Caki2 (cell line): Measurements from ENCODE around the gene ALDH3B1. TPM values are rescaled to one million over a fixed set of nuclear protein-coding genes. Genes with fewer than 3 reads are reported as not detected.

Experiments used
- DNase-seq: peaks from one replicate; pipeline ENCODE4 v3.0.0-alpha.2; 2015; ENCODE audit warnings: low read depth
- in situ Hi-C: cut with HindIII; loops from 2 replicates; pipeline ENCODE4 v1.10.0; 2016; ENCODE audit warnings: low sequenced_read_pairs, low pct_unique_long_range_greater_than_20kb, mixed read lengths
- total RNA-seq: library from RNA; depleted of rRNA; stranded (reverse); fragments of >200 nt; shearing (Covaris generic); gene quantifications from 2 replicates; pipeline ENCODE4 v1.2.3, GENCODE V29; 2014; ENCODE audit warnings: low replicate concordance

ALDH3B1 gene
- total RNA-seq, 1 experiment from 2014 or later: 85.5 TPM

DNA sequence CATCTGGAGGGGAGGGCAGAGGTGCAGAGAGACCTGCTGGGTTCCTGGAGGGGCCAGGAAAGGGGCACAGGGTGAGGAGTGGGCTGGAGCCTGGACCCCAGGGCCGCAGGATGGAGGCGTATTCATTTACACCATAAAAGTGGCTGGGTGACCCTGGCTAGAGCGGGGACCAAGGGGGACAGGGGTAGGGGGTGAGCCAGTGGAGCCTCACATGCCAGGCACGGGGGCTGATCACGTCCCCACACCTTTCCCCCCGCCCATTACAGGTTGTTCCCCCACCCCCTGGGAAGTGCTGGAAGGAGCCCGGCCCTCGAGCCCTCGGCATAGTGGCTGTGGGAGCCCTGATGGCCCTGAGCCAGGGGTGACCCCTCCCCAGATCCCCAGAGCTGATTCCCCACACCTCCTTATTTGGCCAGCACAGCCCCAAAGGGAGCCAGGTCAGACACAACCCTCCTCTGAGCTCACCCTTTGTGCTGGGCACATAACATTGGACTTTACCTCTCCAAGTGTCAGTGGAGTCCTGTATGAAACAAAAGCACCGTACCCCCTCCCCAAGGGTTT is 29.5 kb downstream of the ALDH3B1 start:
- in situ Hi-C loops: no loop called here

DNA sequence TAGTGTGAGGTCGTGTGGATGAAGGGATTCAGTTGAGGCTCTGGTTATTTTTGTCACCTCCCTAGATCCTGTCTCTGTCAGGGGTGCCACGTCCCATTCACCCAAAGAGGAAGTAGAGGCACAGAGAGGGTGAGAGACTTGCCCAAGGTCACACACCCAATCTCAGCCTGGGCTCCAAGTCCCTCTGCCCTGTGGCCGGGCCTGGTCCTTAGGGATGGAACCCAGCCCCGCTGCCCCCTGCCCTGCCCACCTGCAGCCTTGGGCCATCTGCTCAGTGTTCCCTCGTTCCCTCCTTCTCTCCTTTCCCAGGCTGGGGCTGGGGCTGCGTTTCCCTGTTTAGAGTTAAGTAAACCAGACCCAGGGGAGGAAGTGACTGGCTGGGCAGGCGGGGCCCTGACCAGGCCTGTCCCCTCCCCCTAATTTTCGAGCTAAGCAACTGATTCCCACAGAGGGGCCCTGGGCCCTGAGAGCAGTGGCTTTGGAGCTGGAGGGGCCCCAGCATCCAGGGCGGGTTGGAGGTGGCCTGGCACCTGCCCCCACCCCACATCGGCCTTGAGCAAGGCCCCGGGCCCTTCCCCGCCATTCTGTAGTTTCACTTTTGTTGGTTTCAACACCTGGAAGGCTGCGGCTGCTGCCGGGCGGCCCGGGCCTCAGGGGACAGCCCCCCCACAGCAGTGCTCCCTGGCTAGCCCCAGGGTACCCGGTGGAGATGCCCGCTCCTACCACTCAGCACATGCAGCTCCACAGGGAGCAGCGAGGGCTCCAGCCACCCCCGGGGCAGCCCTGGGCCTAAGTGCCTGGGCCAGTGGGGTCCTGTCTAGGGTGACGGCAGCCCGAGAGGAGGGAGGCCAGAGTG is 30.2 kb downstream of the ALDH3B1 start:
- in situ Hi-C loops: no loop called here
- DNase-seq: no peak

More for the DNA sequence above, 29.5 kb downstream of the ALDH3B1 start:
- no peak for DNase-seq

- in situ Hi-C loops: no loop called here
- no peak for DNase-seq
These were observed 30.9 kb downstream of the ALDH3B1 start for GRCh38 chr11:68040957-68041591.

DNA sequence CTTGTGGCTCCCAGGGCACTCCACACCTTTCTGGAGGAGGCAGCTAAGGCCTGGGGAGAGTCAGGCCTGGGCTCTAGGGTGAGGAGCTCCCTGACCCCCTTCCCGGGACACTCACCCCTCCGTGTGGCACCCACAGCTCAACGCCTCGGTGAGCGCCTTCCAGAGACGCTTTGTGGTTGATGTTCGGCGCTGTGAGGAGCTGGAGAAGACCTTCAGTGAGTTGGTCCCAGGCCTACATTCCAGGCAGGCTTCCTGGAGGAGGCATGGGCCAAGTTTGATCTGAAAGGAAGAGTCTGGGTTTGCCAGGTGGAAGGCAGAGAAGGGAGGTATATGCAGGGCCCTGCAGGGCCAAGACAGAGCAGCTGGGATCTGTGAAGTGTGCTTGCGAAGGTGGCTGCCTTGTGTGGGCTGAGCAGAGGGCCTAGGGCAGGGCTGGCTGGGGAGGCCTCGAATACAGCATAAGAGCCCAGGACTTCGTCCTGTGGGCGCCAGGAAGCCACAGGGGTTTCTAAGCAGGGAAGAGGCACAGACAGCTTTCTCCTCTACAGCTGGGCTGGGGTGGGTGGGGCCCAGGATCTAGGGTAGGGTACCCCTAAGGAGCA is 31.6 kb downstream of the ALDH3B1 start:
- in situ Hi-C loops: no loop called here

DNA sequence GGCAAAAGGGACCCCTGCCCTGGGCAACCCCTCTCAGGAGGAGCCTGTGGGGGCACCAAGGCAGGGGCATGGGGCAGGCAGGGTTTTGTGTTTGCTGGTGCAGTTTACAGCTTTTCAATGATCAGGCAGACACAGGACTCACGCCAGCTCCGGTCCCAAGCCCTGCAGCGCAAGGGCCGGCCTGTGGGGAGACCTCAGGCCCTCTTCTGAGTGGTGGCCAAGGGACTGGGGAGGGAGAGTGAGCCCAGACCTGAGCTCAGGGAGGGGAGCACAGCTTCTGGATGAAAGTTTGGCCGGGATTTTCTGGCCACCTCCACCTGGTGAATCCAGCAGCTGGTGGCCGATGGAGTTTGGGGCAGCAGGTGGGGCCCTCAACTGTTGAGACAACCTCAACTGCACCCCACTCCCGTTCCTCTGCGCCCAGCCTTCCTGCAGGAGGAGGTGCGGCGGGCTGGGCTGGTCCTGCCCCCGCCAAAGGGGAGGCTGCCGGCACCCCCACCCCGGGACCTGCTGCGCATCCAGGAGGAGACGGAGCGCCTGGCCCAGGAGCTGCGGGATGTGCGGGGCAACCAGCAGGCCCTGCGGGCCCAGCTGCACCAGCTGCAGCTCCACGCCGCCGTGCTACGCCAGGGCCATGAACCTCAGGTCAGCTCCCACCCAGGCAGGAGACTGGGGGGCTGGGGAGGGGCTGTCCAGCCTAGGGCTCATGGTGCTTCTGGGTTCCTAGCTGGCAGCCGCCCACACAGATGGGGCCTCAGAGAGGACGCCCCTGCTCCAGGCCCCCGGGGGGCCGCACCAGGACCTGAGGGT is 32.3 kb downstream of the ALDH3B1 start:
- DNase-seq: no peak
- in situ Hi-C loops: no loop called here

More for the DNA sequence above, 31.6 kb downstream of the ALDH3B1 start:
- no peak for DNase-seq

- in situ Hi-C loops: no loop called here
- DNase-seq: no peak
These were observed 32.9 kb downstream of the ALDH3B1 start for GRCh38 chr11:68043029-68043348.

DNA sequence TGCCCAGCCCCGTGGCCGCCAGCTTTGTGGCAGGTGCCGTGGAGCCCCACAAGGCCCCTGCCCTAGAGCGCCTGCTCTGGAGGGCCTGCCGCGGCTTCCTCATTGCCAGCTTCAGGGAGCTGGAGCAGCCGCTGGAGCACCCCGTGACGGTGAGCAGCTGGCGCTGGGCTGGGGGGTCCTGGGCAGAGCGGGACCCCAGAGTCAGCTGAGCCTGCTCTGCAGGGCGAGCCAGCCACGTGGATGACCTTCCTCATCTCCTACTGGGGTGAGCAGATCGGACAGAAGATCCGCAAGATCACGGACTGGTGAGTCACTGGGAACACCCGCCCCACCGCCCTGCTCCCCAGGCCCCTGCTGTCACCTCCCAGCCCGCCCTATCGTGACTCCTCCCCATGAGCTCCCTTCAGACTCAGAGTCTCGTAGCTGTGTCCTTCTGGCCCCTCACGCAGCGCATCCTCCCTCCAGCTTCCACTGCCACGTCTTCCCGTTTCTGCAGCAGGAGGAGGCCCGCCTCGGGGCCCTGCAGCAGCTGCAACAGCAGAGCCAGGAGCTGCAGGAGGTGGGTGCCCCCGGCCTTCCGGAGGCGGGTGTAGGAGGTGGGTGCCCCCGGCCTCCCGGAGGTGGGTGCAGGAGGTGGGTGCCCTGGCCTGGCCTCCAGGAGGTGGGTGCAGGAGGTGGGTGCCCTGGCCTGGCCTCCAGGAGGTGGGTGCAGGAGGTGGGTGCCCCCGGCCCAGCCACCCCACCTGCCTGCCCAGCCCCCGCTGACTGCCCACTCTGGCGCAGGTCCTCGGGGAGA is 33.4 kb downstream of the ALDH3B1 start:
- DNase-seq: no peak
- in situ Hi-C loops: no loop called here

- DNase-seq: no peak
- in situ Hi-C loops: no loop called here
These were observed 34.2 kb downstream of the ALDH3B1 start for GRCh38 chr11:68044145-68044813.

- in situ Hi-C loops: no loop called here
- DNase-seq: no peak
These were observed 34.8 kb downstream of the ALDH3B1 start for GRCh38 chr11:68044898-68045351.

GRCh38 chr11:68047437-68048290 is 37.5 kb downstream of the ALDH3B1 start:
- in situ Hi-C loops: no loop called here
- no peak for DNase-seq

DNA sequence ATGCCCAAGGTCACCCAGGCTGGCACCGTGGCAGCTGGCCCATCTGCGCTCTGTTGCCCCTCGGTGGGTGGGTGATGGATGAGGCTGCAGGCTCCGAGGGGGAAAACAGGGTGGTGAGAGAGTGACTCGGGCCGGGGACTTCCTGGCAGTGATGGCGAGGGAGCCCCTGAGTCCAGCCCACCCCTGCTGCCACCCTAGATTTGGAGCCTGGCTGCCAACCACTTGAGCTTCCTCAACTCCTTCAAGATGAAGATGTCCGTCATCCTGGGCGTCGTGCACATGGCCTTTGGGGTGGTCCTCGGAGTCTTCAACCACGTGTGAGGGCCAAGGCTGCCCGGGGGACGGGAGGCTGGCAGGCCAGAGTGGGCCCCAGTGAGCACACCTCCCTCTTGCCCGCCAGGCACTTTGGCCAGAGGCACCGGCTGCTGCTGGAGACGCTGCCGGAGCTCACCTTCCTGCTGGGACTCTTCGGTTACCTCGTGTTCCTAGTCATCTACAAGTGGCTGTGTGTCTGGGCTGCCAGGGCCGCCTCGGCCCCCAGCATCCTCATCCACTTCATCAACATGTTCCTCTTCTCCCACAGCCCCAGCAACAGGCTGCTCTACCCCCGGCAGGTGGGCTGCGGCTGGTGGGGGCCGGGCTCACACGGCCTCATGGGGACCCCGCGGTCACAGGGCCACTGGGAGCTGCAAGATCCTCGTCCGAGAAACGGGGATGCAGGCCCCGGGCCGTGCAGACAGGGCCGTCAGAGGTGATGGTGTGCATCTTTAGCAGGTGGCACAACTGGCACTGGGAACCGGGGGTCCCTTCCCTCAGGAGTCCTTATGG is 38.8 kb downstream of the ALDH3B1 start:
- DNase-seq: no peak
- in situ Hi-C loops: no loop called here

GRCh38 chr11:68049509-68050370 is 39.6 kb downstream of the ALDH3B1 start:
- in situ Hi-C loops: no loop called here
- DNase-seq: no peak

GRCh38 chr11:68050371-68050841 is 40.3 kb downstream of the ALDH3B1 start:
- in situ Hi-C loops: no loop called here
- DNase-seq: no peak
